HCT116 (cell line): ENCODE data around the gene DEPDC4.
"Not testable (repeated sequence)": the region's sequence is repeated elsewhere in the genome, so short reads cannot be mapped to it uniquely, and the experiment has no call there.

Source experiments
- CEBPB ChIP-seq: IDR thresholded peaks from 2 replicates; pipeline ENCODE4 v1.6.1; 2012; ENCODE audit warnings: low read depth
- EZH2 ChIP-seq: fragments of 200-600 bp; sonication (generic); IDR thresholded peaks from 2 replicates; pipeline ENCODE4 v1.6.1; 2017; ENCODE audit warnings: antibody characterized with exemption, mixed run types
- JUND ChIP-seq: IDR thresholded peaks from 2 replicates; pipeline ENCODE4 v1.6.1; 2012
- MAX ChIP-seq: IDR thresholded peaks from 2 replicates; pipeline ENCODE4 v1.6.1; 2012
- POLR2A ChIP-seq: IDR thresholded peaks from 2 replicates; pipeline ENCODE4 v1.7.0; 2011; ENCODE audit warnings: borderline replicate concordance; ENCODE audit not compliant: insufficient read depth, insufficient read length; ENCODE audit errors: extremely low read depth
- POLR2AphosphoS5 ChIP-seq: IDR thresholded peaks from 2 replicates; pipeline ENCODE4 v1.6.1; 2011; ENCODE audit warnings: mild to moderate bottlenecking, low read depth, low read length, moderate library complexity
- SP1 ChIP-seq: IDR thresholded peaks from 2 replicates; pipeline ENCODE4 v1.6.1; 2012; ENCODE audit warnings: low read depth
- SRF ChIP-seq: IDR thresholded peaks from 2 replicates; pipeline ENCODE4 v1.6.1; 2012; ENCODE audit warnings: low read depth
- ZFX ChIP-seq: fragments of 450-650 bp; IDR thresholded peaks from 2 replicates; pipeline ENCODE4 v1.6.1; 2017
- TF ChIP-seq, protein P1 (sequence below), 3 experiments: fragments of 200-600 bp in 1 of 3; sonication (generic) in 1 of 3; IDR thresholded peaks in 2 of 3; conservative IDR thresholded peaks in 1 of 3; 2 replicates each; pipeline ENCODE4 v1.5.1; 2012 to 2017; ENCODE audit warnings: low read depth in 2 of 3, low read length in 2 of 3, antibody characterized with exemption in 1 of 3, borderline replicate concordance in 1 of 3, control low read depth in 1 of 3, mild to moderate bottlenecking in 1 of 3, mixed read lengths in 1 of 3, mixed run types in 1 of 3, moderate library complexity in 1 of 3; ENCODE audit not compliant: insufficient read depth in 1 of 3
- TF ChIP-seq, protein P2 (sequence below): IDR thresholded peaks from 2 replicates; pipeline ENCODE4 v1.6.1; 2012
- TF ChIP-seq, protein P3 (sequence below): IDR thresholded peaks from 2 replicates; pipeline ENCODE4 v1.6.1; 2012; ENCODE audit warnings: low read depth

- TF ChIP-seq POLR2AphosphoS5, EZH2, POLR2A, CEBPB, JUND, SRF, ZFX, MAX, SP1: not testable (repeated sequence)
- TF ChIP-seq, protein P1, sequence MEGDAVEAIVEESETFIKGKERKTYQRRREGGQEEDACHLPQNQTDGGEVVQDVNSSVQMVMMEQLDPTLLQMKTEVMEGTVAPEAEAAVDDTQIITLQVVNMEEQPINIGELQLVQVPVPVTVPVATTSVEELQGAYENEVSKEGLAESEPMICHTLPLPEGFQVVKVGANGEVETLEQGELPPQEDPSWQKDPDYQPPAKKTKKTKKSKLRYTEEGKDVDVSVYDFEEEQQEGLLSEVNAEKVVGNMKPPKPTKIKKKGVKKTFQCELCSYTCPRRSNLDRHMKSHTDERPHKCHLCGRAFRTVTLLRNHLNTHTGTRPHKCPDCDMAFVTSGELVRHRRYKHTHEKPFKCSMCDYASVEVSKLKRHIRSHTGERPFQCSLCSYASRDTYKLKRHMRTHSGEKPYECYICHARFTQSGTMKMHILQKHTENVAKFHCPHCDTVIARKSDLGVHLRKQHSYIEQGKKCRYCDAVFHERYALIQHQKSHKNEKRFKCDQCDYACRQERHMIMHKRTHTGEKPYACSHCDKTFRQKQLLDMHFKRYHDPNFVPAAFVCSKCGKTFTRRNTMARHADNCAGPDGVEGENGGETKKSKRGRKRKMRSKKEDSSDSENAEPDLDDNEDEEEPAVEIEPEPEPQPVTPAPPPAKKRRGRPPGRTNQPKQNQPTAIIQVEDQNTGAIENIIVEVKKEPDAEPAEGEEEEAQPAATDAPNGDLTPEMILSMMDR (IDR thresholded peaks at IDR 0.05 in 2 of 3, conservative IDR thresholded peaks at IDR 0.05 in 1 of 3; ENCODE audit: borderline replicate concordance in 1 of 3, insufficient read depth in 1 of 3, low read depth in 2 of 3, low read length in 2 of 3), result not testable (repeated sequence)
- TF ChIP-seq, protein P2, sequence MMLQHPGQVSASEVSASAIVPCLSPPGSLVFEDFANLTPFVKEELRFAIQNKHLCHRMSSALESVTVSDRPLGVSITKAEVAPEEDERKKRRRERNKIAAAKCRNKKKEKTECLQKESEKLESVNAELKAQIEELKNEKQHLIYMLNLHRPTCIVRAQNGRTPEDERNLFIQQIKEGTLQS, result not testable (repeated sequence)
- TF ChIP-seq, protein P3, sequence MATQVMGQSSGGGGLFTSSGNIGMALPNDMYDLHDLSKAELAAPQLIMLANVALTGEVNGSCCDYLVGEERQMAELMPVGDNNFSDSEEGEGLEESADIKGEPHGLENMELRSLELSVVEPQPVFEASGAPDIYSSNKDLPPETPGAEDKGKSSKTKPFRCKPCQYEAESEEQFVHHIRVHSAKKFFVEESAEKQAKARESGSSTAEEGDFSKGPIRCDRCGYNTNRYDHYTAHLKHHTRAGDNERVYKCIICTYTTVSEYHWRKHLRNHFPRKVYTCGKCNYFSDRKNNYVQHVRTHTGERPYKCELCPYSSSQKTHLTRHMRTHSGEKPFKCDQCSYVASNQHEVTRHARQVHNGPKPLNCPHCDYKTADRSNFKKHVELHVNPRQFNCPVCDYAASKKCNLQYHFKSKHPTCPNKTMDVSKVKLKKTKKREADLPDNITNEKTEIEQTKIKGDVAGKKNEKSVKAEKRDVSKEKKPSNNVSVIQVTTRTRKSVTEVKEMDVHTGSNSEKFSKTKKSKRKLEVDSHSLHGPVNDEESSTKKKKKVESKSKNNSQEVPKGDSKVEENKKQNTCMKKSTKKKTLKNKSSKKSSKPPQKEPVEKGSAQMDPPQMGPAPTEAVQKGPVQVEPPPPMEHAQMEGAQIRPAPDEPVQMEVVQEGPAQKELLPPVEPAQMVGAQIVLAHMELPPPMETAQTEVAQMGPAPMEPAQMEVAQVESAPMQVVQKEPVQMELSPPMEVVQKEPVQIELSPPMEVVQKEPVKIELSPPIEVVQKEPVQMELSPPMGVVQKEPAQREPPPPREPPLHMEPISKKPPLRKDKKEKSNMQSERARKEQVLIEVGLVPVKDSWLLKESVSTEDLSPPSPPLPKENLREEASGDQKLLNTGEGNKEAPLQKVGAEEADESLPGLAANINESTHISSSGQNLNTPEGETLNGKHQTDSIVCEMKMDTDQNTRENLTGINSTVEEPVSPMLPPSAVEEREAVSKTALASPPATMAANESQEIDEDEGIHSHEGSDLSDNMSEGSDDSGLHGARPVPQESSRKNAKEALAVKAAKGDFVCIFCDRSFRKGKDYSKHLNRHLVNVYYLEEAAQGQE, result not testable (repeated sequence)
Measured at GRCh38 chr12:100294366-100294765, 27.5 kb upstream of the DEPDC4 start.
